ENCODE results near the gene C5orf52. TPM values are rescaled to one million over a fixed set of nuclear protein-coding genes. Genes with fewer than 3 reads are reported as not detected.
"Not testable (repeated sequence)": the region's sequence is repeated elsewhere in the genome, so short reads cannot be mapped to it uniquely, and the experiment has no call there.

The C5orf52 gene
- total RNA-seq, 1 experiment from 2014 or later, result not detected

DNA sequence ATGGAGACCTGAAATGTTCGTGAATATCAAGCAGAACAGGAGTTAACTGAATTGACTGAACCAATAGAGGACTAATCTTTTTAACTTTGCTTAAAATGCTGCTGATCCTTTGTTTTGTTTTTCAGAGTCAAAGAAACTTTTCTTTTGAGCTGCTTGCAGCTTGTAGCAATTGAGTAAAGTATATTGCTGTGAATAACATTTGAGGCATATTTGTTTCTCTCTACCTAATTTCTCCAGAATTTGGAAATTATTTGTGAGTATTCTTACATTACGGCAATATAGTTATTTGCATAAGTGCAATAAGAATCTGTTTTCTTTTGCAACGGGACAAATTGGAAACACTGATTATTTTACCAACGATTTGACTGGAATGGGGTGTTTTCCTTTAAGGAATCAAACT is 27.3 kb downstream of the C5orf52 start:
- H2AFZ ChIP-seq (ENCODE audit: low read length); H3K4me2 ChIP-seq (ENCODE audit: low read depth, low read length, poor library complexity, severe bottlenecking); H3K4me3 ChIP-seq (ENCODE audit: low read length); H3K9me3 ChIP-seq (ENCODE audit: low read length); DNase-seq; H3K9ac ChIP-seq (ENCODE audit: low read length); H3K27ac ChIP-seq (ENCODE audit: low read length); H4K20me1 ChIP-seq (ENCODE audit: insufficient read depth, low read depth, low read length); H3K79me2 ChIP-seq (ENCODE audit: low read length); H3K9me2 ChIP-seq (replicated peaks; ENCODE audit: insufficient read depth, low read length); H3K4me1 ChIP-seq (ENCODE audit: low read length); H3K27me3 ChIP-seq (ENCODE audit: low read length); H3K36me3 ChIP-seq (ENCODE audit: insufficient read depth, low read length): not testable (repeated sequence)

DNA sequence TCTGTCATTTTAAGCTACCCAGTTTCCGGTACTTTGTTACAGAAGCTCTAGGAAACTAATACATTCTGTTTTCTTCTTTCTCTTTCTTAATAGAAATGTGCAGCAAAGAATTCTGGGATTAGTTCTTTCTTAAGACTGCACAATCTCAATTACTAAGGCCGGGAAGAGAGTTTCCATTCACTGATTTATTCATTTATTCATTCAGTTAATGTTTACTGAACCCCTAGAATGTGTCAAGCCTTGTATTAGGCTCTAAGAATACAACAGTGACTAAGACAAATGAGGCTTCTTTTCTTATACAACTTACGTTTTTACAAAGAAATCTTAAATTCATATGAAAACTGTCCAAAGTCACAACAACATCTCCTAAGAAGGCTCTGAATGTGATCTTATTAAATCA is 32.4 kb downstream of the C5orf52 start:
- Histone ChIP-seq H3K4me1 (ENCODE audit: low read length) (no peaks in the 10 kb centered on the region), H3K27ac (ENCODE audit: low read length) (no peak overlapping the region), H3K9me3 (ENCODE audit: low read length) (no peaks in the 10 kb centered on the region), H3K27me3 (ENCODE audit: low read length) (no peaks in the 10 kb centered on the region), H3K79me2 (ENCODE audit: low read length) (no peaks in the 10 kb centered on the region), H3K9ac (ENCODE audit: low read length) (no peak overlapping the region), H4K20me1 (ENCODE audit: insufficient read depth, low read depth, low read length) (no peaks in the 10 kb centered on the region), H3K9me2 (replicated peaks; ENCODE audit: insufficient read depth, low read length) (no peaks in the 10 kb centered on the region), H3K4me2 (ENCODE audit: low read depth, low read length, poor library complexity, severe bottlenecking) (no peak overlapping the region), H3K4me3 (ENCODE audit: low read length) (no peak overlapping the region), H2AFZ (ENCODE audit: low read length) (no peak overlapping the region), H3K36me3 (ENCODE audit: insufficient read depth, low read length) (no peaks in the 10 kb centered on the region)
- no peak for DNase-seq

DNA sequence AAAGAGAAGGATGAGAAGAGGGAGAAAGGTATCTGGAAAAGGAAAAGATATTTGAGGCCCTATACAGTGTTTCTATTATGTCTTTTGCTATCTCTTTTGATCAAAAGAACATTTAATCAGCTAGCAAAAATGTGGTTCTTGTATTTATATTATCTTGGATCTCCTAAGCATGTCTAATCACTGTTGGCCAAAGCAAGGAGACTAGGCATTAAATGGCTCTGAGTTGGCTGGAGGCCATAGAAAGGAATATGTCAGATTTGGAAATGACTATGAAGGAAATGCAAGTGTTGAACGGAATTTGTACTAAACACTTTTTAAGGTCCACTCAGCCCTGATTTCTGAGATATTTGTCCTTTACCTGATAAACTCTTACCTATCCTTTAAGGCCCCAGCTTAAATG is 37.5 kb downstream of the C5orf52 start:
- H3K9ac ChIP-seq (ENCODE audit: low read length), result no peak overlapping the region
- H3K27ac ChIP-seq (ENCODE audit: low read length), result no peak overlapping the region
- no peak for DNase-seq
- no peaks in the 10 kb centered on the region for H3K79me2 ChIP-seq (ENCODE audit: low read length)
- H2AFZ ChIP-seq (ENCODE audit: low read length), result no peak overlapping the region
- no peaks in the 10 kb centered on the region for H3K4me1 ChIP-seq (ENCODE audit: low read length)
- no peaks in the 10 kb centered on the region for H3K36me3 ChIP-seq (ENCODE audit: insufficient read depth, low read length)
- no peaks in the 10 kb centered on the region for H3K27me3 ChIP-seq (ENCODE audit: low read length)
- no peak overlapping the region for H3K4me3 ChIP-seq (ENCODE audit: low read length)
- H4K20me1 ChIP-seq (ENCODE audit: insufficient read depth, low read depth, low read length), result no peaks in the 10 kb centered on the region
- no peaks in the 10 kb centered on the region for H3K9me3 ChIP-seq (ENCODE audit: low read length)
- no peak overlapping the region for H3K4me2 ChIP-seq (ENCODE audit: low read depth, low read length, poor library complexity, severe bottlenecking)
- no peaks in the 10 kb centered on the region for H3K9me2 ChIP-seq (replicated peaks; ENCODE audit: insufficient read depth, low read length)

DNA sequence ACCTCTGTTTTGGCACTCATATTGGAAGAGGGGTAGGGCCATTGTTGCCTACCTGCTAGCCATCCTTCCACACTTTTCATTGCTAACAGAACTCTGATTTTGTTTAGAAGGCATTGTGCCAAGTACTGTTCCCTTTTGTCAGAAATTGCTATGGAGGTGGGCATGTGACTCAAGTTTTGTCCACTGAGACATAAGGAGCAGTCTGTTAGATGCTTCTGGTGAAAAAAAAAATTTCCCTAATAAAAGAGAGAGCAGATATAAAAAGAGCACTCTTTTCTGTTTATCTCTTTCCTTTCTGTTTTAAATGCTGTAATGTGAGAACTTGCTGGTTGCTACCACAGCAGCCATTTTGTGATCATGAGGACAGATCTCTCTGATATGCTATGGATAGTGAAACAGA is 38.0 kb downstream of the C5orf52 start:
- Histone ChIP-seq H4K20me1 (ENCODE audit: insufficient read depth, low read depth, low read length) (no peaks in the 10 kb centered on the region), H3K9me3 (ENCODE audit: low read length) (no peaks in the 10 kb centered on the region), H3K79me2 (ENCODE audit: low read length) (no peaks in the 10 kb centered on the region), H3K4me1 (ENCODE audit: low read length) (peaks cover 2% of the 10 kb centered on the region), H3K9ac (ENCODE audit: low read length) (no peak overlapping the region), H2AFZ (ENCODE audit: low read length) (no peak overlapping the region), H3K4me3 (ENCODE audit: low read length) (no peak overlapping the region), H3K4me2 (ENCODE audit: low read depth, low read length, poor library complexity, severe bottlenecking) (no peak overlapping the region), H3K36me3 (ENCODE audit: insufficient read depth, low read length) (no peaks in the 10 kb centered on the region), H3K27ac (ENCODE audit: low read length) (no peak overlapping the region), H3K27me3 (ENCODE audit: low read length) (no peaks in the 10 kb centered on the region), H3K9me2 (replicated peaks; ENCODE audit: insufficient read depth, low read length) (no peaks in the 10 kb centered on the region)
- no peak for DNase-seq

DNA sequence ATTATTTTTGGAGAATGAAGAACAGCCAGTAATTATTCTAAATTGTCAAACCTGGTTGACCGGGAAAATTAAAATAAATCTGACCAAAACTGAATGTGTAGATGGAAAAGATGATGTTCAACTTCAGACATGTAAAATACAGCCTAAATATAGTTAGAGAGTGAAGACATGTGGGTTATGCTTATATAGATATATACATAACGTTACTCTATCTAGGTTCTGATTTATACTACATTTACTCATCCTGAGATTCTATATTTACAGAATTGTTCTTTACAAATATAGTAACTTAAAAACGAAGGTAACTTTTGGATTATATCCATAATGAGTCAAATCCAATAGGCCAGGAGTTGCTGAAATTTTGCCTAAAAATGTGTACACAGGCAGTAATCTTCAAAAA is 39.1 kb downstream of the C5orf52 start:
- no peak overlapping the region for H3K4me3 ChIP-seq (ENCODE audit: low read length)
- H3K36me3 ChIP-seq (ENCODE audit: insufficient read depth, low read length), result no peaks in the 10 kb centered on the region
- H3K4me2 ChIP-seq (ENCODE audit: low read depth, low read length, poor library complexity, severe bottlenecking), result no peak overlapping the region
- H3K9me3 ChIP-seq (ENCODE audit: low read length), result no peaks in the 10 kb centered on the region
- no peak overlapping the region for H3K27ac ChIP-seq (ENCODE audit: low read length)
- no peak for DNase-seq
- no peak overlapping the region for H3K9ac ChIP-seq (ENCODE audit: low read length)
- H3K9me2 ChIP-seq (replicated peaks; ENCODE audit: insufficient read depth, low read length), result no peaks in the 10 kb centered on the region
- no peaks in the 10 kb centered on the region for H3K79me2 ChIP-seq (ENCODE audit: low read length)
- H2AFZ ChIP-seq (ENCODE audit: low read length), result no peak overlapping the region
- no peaks in the 10 kb centered on the region for H3K27me3 ChIP-seq (ENCODE audit: low read length)
- H4K20me1 ChIP-seq (ENCODE audit: insufficient read depth, low read depth, low read length), result no peaks in the 10 kb centered on the region
- peaks cover 10% of the 10 kb centered on the region for H3K4me1 ChIP-seq (ENCODE audit: low read length)

DNA sequence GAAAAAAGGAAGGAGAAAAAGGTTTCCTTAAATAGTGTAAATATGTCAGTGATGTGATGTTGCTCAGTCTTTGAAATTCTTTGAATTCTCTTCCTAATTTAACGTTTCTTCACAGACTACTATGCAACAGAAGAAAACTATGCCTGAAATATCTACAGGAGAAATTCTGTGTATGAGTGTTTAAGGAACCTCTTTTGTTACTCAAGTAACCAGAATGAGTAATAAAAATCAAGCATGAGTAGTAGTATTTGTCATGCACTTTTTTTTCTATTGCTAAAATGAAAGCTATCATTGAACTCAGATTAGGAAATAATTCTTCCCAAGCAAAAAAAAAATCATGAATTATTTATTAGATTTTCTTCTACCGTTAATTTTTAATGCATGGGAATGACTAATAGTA is 39.5 kb downstream of the C5orf52 start:
- Histone ChIP-seq H3K9ac (ENCODE audit: low read length) (no peak overlapping the region), H3K9me2 (replicated peaks; ENCODE audit: insufficient read depth, low read length) (no peaks in the 10 kb centered on the region), H3K79me2 (ENCODE audit: low read length) (no peaks in the 10 kb centered on the region), H3K27me3 (ENCODE audit: low read length) (no peaks in the 10 kb centered on the region), H3K27ac (ENCODE audit: low read length) (no peak overlapping the region), H3K4me1 (ENCODE audit: low read length) (peaks cover 10% of the 10 kb centered on the region), H3K4me3 (ENCODE audit: low read length) (no peak overlapping the region), H3K9me3 (ENCODE audit: low read length) (no peaks in the 10 kb centered on the region), H4K20me1 (ENCODE audit: insufficient read depth, low read depth, low read length) (no peaks in the 10 kb centered on the region), H3K36me3 (ENCODE audit: insufficient read depth, low read length) (no peaks in the 10 kb centered on the region), H2AFZ (ENCODE audit: low read length) (no peak overlapping the region), H3K4me2 (ENCODE audit: low read depth, low read length, poor library complexity, severe bottlenecking) (no peak overlapping the region)
- no peak for DNase-seq

DNA sequence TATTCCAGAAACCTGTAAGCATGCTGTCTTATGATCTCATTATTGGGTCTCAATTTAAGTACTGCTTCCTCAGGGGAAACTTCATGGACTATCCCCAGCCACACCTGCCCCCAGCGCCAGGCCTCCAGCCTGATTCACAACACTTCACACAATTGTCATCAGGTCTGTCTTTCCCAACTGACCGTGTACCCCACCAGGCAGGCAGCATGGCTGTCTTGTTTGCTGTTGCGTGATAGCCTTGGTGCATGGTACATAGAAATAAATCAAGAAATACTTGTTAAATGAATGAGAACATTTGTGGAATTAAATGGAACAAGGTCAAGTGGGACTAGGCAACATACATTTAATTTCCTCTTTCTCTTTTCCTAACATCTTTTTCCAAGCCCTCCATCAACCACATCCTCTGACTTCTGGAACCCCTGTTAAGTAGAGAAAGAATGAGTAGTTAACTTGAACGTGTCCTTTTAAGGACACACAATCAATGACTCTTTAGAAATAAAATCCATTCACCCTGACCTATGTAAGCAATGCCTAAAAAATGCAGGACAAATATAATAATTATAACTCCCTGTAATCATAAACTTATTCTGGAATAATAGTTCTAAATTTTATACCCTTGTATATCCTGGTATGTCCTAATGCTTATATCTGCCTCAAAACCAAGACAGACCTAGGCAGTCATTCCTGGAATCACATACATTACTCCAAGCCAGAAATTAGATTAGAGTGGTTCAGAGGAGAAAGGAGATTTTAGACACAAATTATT is 42.7 kb downstream of the C5orf52 start:
- H3K9me3 ChIP-seq (ENCODE audit: low read length), result no peaks in the 10 kb centered on the region
- no peak overlapping the region for H3K27ac ChIP-seq (ENCODE audit: low read length)
- H3K4me2 ChIP-seq (ENCODE audit: low read depth, low read length, poor library complexity, severe bottlenecking), result peak overlapping the region; percentile 29
- no peak overlapping the region for H2AFZ ChIP-seq (ENCODE audit: low read length)
- H3K36me3 ChIP-seq (ENCODE audit: insufficient read depth, low read length), result no peaks in the 10 kb centered on the region
- H3K4me1 ChIP-seq (ENCODE audit: low read length), result peaks cover 10% of the 10 kb centered on the region
- no peaks in the 10 kb centered on the region for H3K79me2 ChIP-seq (ENCODE audit: low read length)
- no peak overlapping the region for H3K9ac ChIP-seq (ENCODE audit: low read length)
- H3K4me3 ChIP-seq (ENCODE audit: low read length), result no peak overlapping the region
- no peaks in the 10 kb centered on the region for H4K20me1 ChIP-seq (ENCODE audit: insufficient read depth, low read depth, low read length)
- no peaks in the 10 kb centered on the region for H3K9me2 ChIP-seq (replicated peaks; ENCODE audit: insufficient read depth, low read length)
- DNase-seq, result no peak
- H3K27me3 ChIP-seq (ENCODE audit: low read length), result no peaks in the 10 kb centered on the region

DNA sequence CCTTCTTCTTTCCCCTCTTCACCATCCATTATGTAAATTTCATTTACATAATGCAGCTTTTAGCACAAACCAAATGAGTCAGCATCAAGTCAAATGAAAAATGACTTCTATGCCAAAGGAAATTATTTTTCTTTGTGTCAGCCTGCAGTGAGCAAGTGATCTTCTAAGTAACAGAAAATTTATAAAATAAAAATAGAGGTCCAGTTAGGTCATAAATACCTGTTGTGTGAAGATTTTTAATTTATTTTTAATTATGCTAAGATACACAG is 43.2 kb downstream of the C5orf52 start:
- no peak for DNase-seq
- no peaks in the 10 kb centered on the region for H4K20me1 ChIP-seq (ENCODE audit: insufficient read depth, low read depth, low read length)

DNA sequence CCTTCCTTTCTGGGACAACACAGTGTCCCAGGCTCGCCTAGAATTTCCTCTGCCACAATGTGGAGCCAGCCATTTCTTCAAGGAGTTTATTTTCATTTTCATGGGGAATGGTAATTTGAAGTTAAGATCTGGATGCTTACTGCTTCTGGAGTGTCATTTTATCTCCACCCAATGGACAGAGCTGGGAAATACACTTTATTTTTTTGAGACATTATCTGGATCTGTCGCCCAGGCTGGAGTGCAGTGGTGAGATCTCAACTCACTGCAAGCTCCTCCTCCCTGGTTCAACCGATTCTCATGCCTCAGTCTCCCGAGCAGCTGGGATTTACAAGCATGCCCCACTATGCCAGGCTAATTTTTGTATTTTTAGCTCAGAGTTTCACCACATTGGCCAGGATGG is 47.2 kb downstream of the C5orf52 start:
- Histone ChIP-seq H3K9me2 (replicated peaks; ENCODE audit: insufficient read depth, low read length) (no peaks in the 10 kb centered on the region), H3K9ac (ENCODE audit: low read length) (no peak overlapping the region), H3K36me3 (ENCODE audit: insufficient read depth, low read length) (no peaks in the 10 kb centered on the region), H3K79me2 (ENCODE audit: low read length) (no peaks in the 10 kb centered on the region), H3K9me3 (ENCODE audit: low read length) (no peaks in the 10 kb centered on the region), H3K4me3 (ENCODE audit: low read length) (no peak overlapping the region), H4K20me1 (ENCODE audit: insufficient read depth, low read depth, low read length) (no peaks in the 10 kb centered on the region), H3K27ac (ENCODE audit: low read length) (no peak overlapping the region), H2AFZ (ENCODE audit: low read length) (no peak overlapping the region), H3K4me1 (ENCODE audit: low read length) (peaks cover 13% of the 10 kb centered on the region), H3K4me2 (ENCODE audit: low read depth, low read length, poor library complexity, severe bottlenecking) (no peak overlapping the region), H3K27me3 (ENCODE audit: low read length) (no peaks in the 10 kb centered on the region)
- DNase-seq, result peak; percentile 65

More for the DNA sequence above, 43.2 kb downstream of the C5orf52 start:
- H3K36me3 ChIP-seq (ENCODE audit: insufficient read depth, low read length), result no peaks in the 10 kb centered on the region
- no peak overlapping the region for H2AFZ ChIP-seq (ENCODE audit: low read length)
- no peaks in the 10 kb centered on the region for H3K9me3 ChIP-seq (ENCODE audit: low read length)
- peaks cover 13% of the 10 kb centered on the region for H3K4me1 ChIP-seq (ENCODE audit: low read length)
- H3K4me3 ChIP-seq (ENCODE audit: low read length), result no peak overlapping the region
- H3K9me2 ChIP-seq (replicated peaks; ENCODE audit: insufficient read depth, low read length), result no peaks in the 10 kb centered on the region
- H3K27ac ChIP-seq (ENCODE audit: low read length), result no peak overlapping the region
- no peak overlapping the region for H3K9ac ChIP-seq (ENCODE audit: low read length)
- no peaks in the 10 kb centered on the region for H3K79me2 ChIP-seq (ENCODE audit: low read length)
- H3K4me2 ChIP-seq (ENCODE audit: low read depth, low read length, poor library complexity, severe bottlenecking), result peak overlapping the region; percentile 29
- no peaks in the 10 kb centered on the region for H3K27me3 ChIP-seq (ENCODE audit: low read length)

Measured in Karpas-422 (cell line).